Activated CD4-positive, alpha-beta T cell treated with anti-CD3 and anti-CD28 coated beads, Interleukin-2, amount 50 U/mL, for 16 hours (primary cell): ENCODE data around the gene TRIM39.
"Not testable (repeated sequence)": the region's sequence is repeated elsewhere in the genome, so short reads cannot be mapped to it uniquely, and the experiment has no call there.

Experiments
- DNase-seq: peaks from one replicate; pipeline ENCODE4 v3.0.0-alpha.2; 2020

The TRIM39 gene

DNA sequence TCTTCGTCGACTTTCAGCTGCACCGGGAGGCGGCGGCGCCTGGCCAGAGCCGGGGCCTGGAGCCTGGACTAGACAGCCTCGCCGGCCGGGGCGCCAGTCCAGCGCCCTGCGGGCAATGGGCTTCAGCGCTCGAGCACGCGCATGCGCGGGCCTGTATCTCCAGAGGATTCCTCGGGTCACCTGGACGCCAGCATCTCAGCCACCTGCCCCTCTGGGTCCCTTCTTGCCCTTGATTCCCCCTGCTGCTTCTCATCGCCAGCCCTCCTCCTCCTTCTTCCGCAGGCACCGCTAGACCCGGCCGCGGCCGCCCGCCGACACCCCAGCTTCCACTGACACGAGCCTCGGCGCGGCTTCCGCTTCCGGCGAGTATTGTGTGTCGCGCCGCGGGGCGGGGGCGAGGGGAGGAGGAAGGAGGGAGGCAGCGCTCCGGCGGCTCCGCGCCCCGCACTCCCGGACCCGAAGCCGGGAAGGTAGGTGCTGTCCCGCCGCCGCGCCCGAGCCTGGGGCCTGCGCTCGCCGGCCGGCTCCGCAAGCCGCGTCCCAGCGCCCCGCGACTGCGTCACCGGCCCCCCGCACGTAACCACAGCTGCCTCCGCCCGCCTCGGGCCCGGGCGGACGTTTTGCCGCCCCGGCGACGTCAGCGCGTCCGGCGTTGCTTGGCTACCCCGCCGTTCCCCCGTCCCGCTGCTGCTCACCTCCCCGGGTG lies at the start of gene TRIM39:
TSS of gene TRIM39 (plus strand) at position 402 of the 706 bp plus-strand sequence. CDS start 2,391 bp downstream, outside the sequence.
- DNase-seq = peak; percentile 85

DNA sequence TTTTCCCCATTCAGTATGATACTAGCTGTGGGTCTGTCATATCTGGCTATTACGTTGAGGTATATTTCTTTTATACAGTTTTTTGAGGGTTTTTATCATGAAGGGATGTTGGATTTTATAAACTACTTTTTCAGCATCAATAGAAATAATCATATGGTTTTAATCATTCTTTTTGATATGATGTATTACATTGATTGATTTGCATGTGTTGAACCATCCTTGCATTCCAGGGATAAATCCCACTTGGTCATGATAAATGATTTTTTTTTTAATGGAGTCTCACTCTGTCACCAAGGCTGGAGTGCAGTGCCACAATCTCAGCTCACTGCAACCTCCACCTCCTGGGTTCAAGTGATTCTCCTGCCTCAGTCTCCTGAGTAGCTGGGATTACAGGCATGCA lies 45.7 kb upstream of the TRIM39 start:
- not testable (repeated sequence) for DNase-seq

DNA sequence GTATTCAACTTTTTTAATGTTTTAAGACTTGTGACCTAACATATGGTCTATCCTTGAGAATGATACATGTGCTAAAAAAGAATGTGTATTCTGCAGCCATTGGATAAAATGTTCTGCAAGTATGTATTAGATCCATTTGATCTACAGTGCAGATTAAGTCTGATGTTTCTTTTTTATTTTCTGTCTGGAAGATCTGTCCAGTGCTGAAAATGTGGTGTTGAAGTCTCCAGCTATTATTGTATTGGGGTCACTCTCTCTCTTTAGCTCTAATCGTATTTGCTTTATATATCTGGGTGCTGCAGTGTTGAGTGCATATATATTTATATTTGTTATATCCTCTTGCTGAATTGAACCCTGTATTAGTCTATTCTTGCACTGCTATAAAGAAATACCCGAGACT lies 44.2 kb upstream of the TRIM39 start:
- DNase-seq = no peak

DNA sequence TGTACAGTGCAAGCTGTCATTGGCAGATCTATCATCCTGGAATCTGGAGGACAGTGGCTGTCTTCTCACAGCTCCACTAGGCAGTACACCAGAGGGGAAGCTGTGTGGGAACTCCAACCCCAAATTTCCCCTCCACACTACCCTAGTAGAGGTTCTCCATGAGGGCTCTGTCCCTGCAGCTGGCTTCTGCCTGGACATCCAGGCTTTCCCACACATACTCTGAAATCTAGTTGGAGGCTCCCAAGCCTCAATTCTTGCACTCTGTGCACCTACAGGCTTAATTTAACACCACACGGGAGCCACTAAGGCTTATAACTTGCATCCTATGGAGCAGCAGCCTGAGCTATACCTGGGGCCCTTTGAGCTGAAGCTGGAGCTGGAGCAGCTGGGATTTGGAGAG lies 43.0 kb upstream of the TRIM39 start:
- DNase-seq = no peak

DNA sequence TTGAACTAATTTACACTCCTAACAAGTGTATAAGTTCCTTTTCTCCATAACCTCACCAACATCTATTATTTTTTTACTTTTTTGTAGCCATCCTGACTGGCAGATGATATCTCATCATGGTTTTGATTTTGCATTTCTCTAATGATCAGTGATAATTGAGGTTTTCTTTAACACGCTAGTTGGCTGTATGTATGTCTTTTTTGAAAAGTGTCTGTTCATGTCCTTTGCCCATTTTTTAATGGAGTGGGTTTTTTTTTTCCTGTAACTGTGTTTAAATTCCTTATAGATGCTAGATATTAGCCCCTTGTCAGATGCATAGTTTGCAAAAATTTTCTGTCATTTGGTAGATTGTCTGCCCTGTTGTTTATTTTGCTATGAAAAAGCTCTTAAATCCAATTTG lies 39.6 kb upstream of the TRIM39 start:
- no peak for DNase-seq

DNA sequence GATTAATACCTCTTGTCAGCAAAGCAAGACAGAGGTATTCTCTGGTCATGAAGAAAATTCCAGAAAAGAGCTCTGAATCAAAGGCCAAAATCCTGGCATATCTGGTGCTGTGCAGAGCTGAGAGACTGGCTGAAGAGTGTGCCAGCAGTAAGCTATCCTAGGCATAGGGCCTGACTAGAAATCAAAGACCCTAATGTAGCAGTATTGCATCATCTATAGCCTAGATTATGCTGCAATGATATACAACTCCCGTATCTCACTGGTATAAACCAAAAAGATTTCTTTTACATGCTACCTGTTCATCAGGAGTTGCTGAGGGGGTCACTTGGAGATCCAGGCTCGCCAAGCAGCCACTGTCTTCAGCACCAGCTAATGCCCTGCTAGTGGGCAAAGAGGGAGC lies 30.9 kb upstream of the TRIM39 start:
- DNase-seq = no peak

DNA sequence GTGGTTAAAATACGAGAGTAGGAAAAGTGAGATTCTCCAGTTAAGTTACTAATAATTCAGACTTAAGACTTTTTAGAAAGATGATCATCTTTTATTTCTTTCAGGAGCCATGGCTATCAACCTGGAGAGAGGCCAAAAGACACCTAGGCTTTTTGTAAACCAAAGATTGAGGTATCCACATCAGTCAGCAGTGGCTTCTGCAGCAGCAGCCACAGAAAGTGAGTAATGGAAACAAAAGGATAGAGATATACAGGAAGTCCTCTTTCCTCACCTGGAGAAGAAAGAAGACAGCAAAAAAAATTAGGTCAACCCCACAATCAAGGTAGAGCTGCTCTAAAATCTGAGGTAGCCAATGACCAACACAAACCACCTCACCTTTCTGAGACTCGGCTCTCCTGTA lies 22.7 kb upstream of the TRIM39 start:
- no peak for DNase-seq

DNA sequence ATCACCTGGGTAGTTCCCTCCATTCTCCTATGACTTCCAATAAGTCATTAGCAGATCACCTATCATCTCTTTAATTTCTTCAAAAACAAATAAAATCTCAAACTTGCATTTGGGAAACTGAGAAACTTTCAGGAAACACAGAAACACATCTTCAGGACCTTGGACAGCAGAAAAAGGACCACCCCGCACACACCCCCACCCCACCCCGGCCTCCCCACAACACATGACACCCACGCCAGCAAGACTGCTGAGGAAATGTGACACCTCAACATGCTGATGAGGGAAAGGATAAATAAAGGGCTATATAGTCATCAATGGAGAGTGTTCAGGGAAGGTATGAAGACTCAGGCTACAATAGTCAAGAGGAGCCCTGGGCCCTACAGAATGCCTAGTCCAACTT lies 15.6 kb upstream of the TRIM39 start:
- DNase-seq = no peak

DNA sequence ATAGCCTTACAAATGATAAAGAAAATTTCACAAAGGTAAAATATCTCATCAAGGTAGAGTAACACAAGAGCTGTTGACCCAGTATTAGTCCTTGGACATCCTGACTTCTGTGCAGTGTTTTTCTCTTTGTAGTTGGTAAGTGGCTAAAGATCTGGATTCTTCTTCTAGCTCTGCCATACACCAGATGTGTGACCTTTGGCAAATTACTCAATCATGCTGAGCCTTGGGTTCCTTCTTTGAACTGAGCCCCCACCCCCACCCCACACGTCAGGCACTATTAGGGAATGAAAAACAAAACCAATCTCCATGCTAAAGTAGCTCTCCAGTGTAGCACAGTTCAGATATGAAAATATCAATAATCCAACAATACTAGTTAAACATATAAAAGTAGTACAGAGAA lies 15.1 kb upstream of the TRIM39 start:
- no peak for DNase-seq

DNA sequence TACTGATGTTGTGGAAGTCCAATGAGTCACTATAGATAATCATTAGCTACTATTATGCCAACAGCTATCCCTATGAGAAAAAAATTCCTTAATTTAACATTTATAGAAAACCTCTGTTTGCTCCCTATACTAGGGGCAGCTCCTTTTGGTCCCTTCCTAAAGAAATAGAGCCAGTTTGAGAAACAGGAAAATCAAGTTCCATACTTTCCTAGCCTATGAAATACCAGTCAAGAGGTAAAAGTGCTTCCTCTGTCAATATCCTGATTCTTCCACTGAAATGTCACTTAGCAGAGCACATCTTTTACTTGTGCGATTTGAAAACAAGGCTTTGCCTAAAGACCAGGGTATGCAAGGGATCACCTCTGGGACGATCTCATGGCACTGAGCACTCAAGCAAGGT lies 14.5 kb upstream of the TRIM39 start:
- DNase-seq = no peak

DNA sequence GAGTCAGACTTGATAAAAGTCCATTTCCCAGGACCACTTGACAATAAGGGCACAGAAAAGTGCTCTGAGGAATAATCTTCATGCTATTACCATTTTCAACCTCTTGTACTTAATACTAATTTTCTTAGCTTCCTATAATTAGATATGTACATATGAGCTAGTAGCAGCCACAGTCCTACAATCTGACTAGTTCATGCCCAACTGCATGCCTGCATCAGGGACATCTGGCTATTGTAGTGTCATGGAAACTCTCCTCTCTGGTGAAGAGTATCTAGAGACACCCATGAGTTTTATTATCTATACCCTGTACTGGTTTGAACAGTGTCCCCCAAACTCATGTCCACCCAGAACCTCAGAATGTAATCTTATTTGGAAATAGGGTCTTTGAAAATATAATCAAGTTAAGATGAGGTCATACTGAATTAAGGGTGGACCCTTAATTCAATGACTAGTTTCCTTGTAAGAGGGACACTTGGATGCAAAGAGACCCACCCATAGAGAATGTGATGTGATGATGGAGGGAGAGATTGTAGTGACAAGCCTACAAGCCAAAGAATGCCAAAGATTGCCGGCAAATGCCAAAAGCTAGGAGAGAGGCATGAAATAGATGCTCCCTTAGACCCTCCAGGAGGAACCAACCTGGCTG lies 13.9 kb upstream of the TRIM39 start:
- DNase-seq = no peak

DNA sequence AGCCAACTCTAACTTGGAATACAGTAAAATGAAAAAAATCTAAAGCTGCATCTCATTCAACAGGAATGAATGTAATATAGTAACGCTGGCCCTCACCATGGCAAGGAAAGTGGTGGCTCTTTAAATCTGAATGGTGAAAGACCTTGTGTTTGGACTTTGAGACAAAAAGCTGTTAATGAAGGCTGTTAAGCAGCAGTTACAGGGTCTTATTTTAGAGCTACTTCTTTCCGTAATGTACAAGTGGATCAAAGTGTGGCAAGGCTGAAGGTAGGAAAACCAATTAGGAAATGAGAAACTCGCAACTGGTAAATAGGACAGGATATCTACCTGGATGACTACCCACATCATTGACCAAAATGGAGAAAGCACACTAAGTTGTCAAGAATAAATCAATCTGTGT lies 11.6 kb upstream of the TRIM39 start:
- no peak for DNase-seq

DNA sequence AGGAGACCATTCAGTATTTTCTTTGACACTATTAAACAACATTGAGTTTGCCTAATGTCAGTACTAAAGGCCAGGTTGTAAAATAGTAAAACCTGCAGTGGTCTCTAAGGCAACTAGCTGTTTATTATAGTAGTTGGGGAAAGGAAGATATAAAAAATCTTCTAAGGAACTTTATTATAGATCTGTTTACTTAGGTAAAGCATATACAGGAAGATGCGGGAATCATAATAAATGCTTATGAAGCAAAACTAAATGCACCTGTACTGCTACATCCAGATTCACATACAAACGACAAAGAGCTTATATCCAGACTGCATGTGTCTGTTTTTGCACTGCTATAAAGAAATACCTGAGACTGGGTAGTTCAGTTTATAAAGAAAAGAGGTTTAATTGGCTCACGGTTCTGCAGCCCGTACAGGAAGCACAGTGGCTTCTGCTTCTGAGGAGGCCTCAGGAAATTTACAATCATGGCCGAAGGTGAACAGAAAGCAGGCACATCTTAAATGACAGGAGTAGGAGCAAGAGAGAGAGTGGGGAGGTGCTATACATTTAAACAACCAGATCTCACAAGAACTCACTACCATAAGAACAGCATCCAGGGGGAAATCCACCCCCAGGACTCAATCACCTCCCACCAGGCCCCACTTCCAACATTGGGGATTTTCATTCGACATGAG lies 8.7 kb upstream of the TRIM39 start:
- DNase-seq = no peak

DNA sequence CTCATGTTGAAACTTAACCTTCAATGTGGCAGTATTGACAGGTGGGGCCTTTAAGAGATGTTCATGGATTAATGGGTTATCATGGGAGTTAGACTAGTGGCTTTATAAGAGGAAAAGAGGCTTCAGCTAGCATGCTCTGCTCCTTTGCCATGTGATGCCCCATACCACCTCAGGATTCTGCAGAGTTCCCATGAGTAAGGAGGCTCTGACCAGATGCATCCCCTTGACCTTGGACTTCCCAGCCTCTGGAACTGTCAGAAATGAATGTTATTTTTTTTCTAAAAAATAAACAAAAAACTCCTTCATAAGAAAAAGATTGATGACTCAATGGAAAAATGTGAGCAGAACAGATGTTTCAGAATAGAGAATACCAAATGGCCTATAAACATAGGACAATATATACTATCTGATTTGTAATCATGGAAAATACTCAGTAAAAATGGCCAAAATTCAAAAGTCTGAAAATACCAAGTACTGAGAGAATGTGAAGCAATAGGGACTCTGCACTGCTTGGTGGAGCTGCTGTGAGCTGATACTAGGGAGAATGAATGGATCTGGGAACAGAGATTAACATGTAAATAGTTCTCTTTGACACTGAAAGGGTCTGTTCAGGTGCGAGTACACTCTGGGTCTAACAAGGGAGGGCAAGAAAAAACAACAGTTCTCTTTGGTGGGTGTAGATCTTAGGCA lies 7.4 kb upstream of the TRIM39 start:
- no peak for DNase-seq

DNA sequence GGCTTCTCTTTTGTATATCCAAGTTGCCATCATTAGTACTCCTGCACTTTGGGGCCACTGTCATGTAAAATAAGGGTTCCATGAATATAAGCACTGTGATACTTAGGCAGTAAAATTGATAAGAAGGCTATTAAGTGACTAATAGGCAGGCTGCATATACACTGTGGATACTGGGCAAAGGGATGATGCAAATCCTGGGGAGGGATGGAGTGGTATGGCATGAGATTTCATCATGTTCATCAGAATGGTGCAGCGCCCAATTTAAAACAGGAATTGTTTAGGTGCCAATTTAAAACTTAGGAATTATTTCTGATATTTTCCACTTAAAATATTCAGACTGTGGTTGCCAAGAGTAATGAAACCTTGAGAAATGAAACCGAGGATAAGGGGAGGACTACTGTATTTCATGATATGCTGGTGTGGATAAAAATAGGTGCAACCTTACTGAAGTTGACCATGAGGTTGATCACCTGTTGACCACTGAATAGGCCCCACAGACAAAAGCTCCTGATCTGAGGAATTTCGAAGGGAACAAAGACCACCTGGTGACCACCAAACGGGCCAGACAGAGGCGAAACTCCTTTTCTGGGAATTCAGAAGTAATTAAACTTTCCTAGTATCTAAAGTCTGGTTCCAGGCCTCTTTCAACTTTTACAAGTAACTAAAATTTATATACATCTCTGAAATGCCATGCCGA lies 4.9 kb upstream of the TRIM39 start:
- DNase-seq = no peak

DNA sequence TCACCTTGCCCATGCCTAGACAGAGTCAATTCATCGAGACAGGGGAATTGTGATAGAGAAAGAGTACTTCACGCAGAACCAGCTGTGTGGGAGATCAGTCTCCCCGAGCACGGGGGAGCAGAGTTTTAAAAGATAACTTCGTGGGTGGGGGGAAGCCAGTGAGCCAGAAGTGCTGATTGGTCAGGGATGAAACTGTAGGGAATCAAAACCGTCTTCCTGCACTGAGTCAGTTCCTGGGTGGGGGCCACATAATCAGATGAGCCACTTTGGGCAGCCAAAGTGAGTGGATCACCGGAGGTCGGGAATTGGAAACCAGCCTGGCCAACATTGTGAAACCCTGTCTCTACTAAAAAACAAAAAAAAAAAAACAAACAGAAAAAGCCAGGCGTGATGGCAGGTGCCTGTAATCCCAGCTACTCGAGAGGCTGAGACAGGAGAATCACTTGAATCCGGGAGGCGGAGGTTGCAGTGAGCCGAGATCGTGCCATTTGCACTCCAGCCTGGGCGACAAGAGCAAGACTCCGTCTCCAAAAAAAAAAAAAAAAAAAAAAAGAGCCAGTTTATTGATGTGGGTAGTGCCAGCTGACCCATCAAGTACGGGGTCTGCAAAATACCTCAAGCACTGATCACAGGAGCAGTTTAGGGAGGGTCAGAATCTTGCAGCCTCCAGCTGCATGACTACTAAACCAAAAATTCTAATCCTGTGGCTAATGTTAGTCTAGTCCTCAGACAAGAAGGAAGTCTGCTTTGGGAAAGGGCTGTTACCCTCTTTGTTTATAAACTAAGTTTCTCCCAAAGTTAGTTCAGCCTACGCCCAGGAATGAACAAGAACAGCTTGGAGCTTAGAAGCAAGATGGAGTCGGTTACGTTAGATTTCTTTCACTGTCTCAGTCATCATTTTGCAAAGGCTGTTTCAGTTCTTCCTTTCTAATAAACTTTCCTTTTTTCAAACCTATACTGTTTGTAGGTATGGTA lies 3.9 kb upstream of the TRIM39 start:
- peak; percentile 28 for DNase-seq

DNA sequence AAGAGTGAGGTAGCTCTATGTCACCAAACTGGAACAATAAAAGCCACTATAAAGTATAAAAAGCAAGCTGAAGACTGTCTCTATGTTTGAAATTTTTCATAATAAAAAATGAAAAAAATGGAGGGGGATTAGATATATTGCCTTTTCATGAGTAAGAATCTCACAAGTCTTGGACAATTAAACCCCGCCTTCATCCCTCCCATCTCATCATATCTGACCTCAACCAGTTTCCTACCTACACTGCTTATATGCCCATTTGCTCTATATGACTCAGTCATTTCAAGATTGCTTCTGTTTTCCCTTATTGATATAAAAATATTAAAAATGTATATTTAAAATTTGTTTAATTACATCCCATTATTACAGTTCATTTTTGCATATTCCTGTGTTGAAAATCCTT lies 2.9 kb upstream of the TRIM39 start:
- peak; percentile 52 for DNase-seq

DNA sequence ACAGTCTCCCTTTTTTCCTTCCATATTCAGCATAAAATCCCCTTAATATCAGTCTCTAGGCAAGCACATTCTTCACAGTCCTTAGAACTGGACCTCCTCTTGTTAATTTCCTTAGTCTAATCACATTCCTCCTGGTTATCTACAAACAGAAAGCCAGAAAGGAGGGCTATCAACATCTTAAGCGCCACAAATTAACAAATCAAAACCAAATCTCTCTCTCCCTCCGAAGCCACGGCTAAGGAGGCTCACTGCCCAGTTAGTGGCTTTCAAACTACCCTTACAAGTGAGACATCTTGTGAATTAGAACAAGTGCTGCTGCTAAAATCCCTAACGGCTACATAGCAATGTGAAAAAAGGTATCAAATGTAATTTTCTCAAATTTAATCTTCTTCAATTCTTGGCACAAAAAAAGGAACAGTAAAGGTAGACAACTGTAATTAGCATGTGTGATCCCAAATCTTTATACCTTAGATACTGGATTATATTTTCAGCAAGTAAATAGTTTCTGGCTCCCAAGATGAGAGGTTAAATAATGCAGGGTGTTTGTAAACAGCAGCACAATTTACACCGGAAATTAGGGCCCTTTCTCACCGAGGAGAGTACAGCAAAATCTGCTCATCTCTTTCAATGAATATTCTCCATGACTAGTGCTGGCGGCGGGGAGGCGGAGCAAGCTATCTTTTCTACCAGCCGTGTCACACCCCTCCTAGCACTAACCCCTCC lies 1.4 kb upstream of the TRIM39 start:
- DNase-seq = no peak

DNA sequence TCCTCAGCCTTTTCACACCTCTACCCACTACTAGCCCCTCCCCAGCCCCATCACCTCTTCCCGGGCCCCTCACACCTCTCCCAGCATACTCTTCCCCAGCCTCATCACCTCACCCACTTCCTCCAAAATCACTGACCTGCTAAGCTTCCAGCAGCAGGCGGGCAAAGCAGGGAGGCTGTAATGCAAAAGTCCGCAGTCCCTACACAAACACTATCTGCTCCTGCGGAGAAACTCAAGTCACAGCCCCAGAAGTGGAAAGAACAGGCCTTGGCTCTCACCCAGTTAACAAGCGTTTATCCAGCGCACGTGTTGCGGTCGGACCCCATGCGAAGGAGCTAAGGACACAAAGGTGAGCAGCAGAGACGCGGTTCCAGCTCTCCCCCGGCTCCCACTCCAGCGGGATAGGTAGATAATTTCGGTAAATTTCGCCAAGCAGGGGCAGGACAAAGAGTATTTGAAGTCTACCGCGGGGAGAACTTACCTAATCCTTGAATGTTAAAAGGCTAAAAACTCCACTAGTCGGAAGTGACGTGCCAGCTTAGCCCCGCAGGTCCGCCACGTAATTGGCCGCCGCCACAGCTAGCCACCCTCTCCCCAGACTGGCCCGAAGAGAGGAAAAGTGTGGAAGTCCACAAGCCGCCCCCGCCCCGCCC lies 728 bp upstream of the TRIM39 start:
- DNase-seq = peak; percentile 92

DNA sequence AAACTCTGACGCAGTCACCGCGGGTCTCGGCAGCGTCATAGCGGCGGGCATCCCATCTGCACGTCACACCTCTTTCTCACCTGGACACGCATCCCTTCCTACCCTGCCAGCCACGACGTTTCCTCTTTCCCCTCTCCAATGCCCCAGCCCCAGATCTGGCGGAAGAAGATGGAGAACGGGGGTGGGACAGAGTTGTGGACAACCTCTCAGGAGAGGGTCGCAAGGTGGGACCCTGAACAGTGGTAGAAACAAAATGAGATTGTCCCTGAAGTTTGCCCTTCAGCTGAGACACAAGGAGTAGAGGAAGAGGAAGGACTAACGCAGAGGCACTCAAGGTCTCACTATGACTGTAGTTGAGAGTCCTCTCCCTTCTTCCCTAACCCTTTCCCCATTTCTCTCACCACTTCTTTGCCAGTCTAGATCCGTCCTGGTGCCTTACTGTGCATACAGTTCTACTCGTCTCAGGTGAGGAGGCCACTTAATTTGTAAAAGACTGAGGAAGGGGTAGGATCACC lies 562 bp downstream of the TRIM39 start:
- no peak for DNase-seq
